A549 treated with Hydrocortisone at 1 μM for 4 hours (cell line): ENCODE results near the gene ARHGEF16. TPM values are rescaled to one million over a fixed set of nuclear protein-coding genes. Genes with fewer than 3 reads are reported as not detected.

Source experiments
- total RNA-seq: library from RNA; stranded (reverse); fragments of 200-300 nt; extraction: Qiagen RNA extraction; gene quantifications from 5 replicates; pipeline ENCODE4 v1.2.3, GENCODE V29; 2022

The ARHGEF16 gene
- 4.5 to 5.4 TPM (median 5.1 TPM) in 5 replicates for total RNA-seq

DNA sequence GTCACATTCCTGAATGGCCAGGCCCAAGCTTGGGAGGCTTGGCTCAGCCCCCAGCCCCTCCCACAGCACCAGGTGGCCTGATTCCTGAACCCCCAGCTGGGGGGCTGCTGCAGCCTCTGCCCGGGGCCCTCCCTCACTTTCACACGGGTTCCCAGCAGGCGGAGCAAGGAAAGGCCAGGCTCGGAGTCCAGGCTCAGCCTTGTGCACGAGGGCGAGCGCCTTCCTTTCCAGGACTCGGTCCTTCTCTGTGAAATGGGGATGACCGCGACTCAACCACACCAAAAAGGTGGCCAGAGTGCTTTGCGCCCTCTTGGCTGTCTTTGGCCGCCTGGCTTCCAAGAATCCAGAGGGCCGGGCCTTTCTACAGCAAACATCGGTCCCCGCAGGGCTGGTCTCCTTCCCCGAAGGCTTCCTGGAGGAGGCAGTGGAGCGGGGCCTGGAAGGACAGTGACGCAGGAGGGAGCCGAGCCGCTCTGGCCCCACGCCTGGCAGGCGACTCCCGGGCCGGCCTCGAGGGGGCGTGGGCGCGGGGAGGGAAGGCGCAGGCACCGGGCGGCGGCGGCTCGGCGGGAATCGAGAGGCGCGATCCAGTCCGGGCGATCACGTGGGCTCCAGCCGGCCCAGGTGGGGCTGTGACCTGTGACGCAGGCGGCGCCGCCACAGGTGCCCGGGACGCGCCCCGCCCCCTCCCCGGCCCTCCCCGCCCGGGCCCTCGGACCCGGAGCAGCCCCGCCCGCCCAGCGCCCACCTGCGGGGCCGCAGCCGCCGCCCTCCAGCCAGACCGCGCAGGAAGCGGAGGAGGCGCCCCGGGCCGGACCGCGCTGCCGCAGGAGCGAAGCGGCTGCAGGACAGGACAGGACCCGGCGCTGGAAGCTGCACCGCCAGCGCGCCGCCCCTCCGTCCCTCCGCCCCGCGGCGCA lies at the start of gene ARHGEF16:
Gene ARHGEF16 (plus strand): TSS at position 775 of the 920 bp plus-strand sequence. CDS start 8,420 bp downstream, outside the sequence.

Other genes with a start within 250 kb of the ARHGEF16 start
- 6.7 to 11.2 TPM (median 8.8 TPM) in 5 replicates for gene MEGF6, start 156.8 kb downstream of the ARHGEF16 start, total RNA-seq
- 27.6 to 30.3 TPM (median 29.1 TPM) in 5 replicates for gene TPRG1L, start 170.3 kb downstream of the ARHGEF16 start, total RNA-seq
- 16.2 to 19.9 TPM (median 17.4 TPM) in 5 replicates for gene WRAP73, start 195.4 kb downstream of the ARHGEF16 start, total RNA-seq
- gene TP73, start 197.9 kb downstream of the ARHGEF16 start, total RNA-seq: 0.61 to 0.81 TPM (median 0.64 TPM) in 5 replicates